NCI-H128 (cell line): ENCODE results near the gene PRPF19.

Experiments
- DNase-seq: peaks from one replicate; lab custom pipeline; 2025; ENCODE audit not compliant: unreplicated experiment; lab: John Stamatoyannopoulos, UW

PRPF19 gene

DNA sequence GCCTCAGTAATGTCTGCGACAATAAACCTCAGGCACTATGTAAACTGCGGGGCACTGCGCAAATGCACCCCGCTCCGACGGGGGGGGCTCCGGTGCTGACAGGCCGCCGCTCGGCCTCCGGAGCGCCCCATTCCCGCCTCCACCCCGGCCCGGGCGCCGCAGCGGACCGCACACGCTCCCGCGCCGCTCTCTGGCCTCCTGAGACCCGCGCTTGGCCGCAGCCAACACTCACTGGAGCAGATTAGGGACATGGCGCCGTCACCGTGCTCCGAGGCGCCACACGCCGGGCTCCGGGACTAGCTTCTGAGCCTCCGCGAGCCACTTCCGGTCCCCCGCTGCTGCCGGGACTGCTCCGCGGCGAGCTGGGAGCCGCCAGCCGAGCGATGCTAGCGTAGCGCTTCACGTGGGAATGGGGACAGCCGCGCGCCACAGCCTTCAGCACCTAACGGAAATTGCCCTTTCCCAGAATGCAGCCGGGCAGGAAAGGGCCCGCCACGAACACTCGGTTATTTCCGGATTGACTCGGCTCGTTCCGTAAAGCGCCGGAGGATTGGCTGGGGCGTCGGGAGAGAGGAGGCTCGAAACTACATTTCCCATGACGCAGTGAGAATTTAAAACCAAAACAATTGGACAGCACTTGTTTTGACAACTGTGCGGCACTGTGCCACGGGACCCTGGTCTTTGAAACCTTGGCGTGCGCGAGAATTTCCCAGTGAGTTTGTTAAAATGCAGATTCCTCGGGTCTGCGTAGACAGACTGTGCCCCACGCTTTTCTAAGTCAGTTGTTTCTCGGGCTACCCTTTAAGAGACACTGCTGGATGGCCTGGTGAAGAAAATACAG is at the start of gene PRPF19:
Gene PRPF19 (minus strand): TSS at position 454 of the 841 bp plus-strand sequence. CDS start 203 bp downstream, at position 251.
- DNase-seq = peak; percentile 98

GRCh38 chr11:60955571-60955970 is 49.2 kb upstream of the PRPF19 start:
- peak; percentile 82 for DNase-seq

DNA sequence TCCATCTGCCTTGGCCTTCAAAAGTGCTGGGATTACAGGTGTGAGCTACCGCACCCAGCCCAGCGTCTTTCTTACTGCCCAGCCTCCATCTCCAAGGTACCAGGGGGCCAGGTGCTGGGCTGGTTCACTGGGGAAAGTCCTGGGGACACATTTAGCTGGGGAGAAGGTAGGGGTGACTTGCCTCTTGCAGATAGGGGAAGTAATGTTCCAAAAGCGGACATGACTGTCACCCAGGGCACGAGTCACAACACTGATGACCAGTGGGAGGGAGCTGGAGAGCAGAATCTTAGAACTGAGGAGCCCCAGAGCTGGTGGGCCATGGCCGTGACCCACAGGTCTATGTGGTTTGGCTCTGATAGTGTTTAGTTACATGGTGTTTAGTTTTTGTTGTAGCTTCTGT is 48.0 kb upstream of the PRPF19 start:
- DNase-seq = no peak

DNA sequence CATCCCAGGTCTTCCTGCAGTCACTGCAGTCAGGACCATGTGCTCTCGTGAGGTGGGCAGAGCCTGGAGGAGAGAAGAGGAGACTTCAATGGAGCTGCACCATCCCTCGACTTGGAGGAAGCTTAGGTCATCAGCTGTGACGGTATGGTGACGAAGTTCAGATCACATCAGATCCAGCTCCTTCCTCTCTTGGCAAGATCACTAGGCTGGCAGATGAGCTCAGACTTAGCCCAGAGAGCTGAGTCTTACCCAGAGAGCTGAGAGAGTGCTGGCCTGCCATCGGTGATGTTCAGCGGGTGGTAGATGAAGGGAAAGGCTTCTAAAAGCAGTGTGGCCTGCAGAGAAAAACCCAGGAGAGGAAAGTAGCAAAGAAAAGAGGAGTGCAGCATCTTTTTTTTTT is 47.4 kb upstream of the PRPF19 start:
- DNase-seq = no peak

GRCh38 chr11:60952742-60953170 is 46.4 kb upstream of the PRPF19 start:
- DNase-seq = no peak

DNA sequence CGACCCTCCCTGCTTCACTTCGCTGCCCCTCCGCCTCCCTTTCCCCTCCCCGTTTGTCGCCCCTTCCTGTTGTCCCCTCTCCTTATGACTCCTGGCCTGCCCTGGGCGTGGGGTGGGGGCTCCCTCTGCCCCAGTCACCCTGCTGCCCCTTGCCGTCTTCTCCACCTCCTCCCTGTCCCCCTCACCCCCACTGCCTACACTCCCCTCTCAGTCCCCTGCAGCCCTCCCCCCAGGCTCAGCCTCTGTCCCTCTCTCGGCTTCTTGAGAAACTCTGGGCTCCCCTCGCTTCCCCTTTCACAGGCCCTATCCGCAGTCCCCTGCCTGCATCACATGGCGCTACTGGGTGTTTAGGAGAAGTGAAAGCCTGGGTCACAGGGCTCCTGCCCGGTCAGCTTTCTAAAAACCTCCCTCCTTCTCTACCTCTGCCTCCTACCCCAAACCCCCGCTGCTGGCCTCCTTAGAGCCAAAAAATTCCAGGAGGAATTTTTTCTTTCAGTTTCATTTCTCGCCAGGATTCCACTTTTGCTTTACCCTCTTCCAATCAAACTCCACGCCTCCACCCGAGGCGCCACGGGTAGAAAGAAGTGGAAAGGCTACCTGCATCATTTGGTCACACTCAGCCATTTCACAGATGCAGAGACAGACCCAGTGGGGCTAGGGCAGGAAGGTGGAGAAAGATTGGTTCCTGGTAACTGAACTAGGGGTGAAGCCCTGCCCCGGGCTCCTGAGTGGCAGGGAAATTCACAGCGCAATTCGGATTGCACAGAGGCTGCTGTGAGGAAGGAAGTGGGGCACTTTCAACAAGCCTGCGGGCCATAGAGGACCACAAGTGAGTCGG is 45.7 kb upstream of the PRPF19 start, which contains the start of gene SLC15A3:
Gene SLC15A3 (minus strand): TSS at position 273 of the 838 bp plus-strand sequence. CDS start 625 bp downstream, outside the sequence.
- no peak for DNase-seq

DNA sequence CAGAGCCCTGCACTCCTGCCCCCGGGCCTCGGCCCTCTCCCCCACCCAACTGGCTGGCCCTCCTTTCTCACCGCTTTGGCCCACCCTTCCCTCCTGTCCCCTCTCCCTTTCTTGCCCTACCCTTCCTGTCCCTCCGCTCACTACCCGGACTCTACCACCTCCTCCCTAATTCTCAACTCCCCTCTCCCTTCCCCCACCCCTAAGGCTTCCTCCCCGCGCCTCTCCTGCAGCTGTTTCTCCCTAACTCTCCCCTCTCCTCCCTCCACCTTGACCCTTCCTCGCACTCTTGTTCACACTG is 45.2 kb upstream of the PRPF19 start:
- no peak for DNase-seq

- DNase-seq = no peak
These were observed 44.7 kb upstream of the PRPF19 start for GRCh38 chr11:60950933-60951605.

GRCh38 chr11:60950024-60950423 is 43.6 kb upstream of the PRPF19 start:
- no peak for DNase-seq

GRCh38 chr11:60948250-60948649 is 41.9 kb upstream of the PRPF19 start:
- no peak for DNase-seq

DNA sequence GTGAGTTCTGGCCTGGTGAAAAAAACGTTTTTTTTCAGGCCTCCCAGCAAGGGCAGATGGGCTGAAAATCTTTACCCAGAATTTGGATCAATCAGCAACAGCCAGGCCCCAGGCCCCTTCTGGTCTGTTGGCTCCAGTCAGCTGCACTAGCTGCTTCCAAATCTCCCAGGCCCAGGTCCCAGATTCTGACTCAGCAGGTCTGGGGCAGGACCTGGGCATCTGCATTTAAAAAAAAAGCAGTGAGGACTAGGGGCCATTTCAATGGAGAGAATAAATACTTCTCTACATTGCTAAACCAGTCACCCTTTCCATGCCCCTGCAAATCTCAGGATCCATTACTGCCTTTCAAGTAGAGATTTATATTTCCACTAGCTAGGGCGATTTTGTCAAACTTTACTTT is 41.3 kb upstream of the PRPF19 start:
- no peak for DNase-seq

- no peak for DNase-seq
These were observed 40.3 kb upstream of the PRPF19 start for GRCh38 chr11:60946601-60947264.

DNA sequence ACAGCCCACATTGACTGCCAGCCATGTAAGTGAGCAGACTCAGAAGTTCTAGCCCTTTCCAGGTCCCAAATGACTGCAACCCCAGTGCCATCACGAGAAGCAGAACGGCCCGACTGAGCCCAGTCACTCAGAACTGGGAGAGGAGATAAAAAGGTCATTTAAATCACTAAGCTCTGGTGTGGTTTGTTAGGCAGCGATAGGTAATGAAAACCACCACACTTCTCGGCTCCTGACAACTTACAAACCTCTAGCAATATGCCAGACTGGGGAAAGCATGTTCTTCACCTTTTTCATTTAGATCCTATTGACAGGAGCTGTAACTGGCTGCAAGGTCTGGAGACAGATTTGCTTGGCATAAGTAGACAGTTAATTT is 38.9 kb upstream of the PRPF19 start:
- no peak for DNase-seq

DNA sequence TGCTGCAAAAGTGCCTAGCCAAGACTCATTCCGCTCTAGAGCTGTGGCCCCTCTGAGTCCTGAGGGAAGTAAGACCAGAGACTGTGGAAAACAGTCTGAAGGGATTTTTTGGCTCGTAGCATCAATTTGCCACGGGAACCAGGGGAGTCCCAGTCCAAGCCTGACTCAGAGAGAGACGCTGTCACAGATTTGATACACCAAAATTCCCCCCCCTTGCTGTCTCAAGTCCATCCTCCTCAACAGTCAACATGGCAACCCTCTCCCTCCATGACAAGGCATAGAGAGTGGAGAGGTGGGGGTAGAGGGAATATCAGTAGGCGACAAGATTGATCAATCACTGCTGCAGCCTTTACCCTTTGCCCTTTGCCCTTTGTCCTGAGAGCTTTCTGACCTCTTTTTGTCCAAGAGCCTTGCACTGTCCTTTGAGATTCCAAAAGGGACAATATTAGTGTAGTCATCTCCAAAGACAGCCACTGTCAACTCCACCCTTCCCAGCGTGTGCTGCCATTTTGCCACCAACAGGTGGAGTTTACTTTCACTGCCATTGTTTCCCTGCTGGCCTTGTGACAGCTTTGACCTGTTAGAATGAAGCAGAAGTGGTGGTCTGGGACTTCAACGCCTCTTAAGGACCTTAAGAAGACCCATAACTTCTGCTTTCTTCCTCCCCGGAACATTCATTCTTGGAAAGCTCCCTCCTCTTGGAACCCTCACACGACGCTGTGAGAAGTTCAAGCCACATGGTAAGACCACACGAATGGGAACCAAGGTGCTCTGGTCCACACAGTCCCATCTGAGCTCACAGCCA is 38.3 kb upstream of the PRPF19 start:
- no peak for DNase-seq

GRCh38 chr11:60942970-60943565 is 36.7 kb upstream of the PRPF19 start:
- DNase-seq = peak; percentile 30

DNA sequence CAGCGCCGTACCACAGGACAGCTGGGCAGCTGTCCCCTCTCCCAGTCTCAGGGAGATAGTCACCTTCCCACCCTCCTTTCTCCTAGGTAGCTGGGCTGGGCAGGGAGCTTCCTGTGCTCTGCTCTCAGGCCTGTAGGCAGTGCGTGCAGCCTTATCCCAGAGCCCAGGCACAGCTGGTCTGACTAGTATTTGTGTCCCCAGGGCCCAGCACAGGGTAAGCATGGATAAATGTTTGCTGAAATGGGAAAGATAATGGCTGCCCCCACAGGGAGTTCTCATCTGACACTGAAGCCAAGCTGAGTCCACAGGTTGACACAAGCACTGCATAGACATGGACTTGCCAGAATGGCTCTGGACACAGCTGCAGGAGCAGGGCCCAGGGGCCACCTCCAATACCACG is 35.8 kb upstream of the PRPF19 start:
- no peak for DNase-seq

DNA sequence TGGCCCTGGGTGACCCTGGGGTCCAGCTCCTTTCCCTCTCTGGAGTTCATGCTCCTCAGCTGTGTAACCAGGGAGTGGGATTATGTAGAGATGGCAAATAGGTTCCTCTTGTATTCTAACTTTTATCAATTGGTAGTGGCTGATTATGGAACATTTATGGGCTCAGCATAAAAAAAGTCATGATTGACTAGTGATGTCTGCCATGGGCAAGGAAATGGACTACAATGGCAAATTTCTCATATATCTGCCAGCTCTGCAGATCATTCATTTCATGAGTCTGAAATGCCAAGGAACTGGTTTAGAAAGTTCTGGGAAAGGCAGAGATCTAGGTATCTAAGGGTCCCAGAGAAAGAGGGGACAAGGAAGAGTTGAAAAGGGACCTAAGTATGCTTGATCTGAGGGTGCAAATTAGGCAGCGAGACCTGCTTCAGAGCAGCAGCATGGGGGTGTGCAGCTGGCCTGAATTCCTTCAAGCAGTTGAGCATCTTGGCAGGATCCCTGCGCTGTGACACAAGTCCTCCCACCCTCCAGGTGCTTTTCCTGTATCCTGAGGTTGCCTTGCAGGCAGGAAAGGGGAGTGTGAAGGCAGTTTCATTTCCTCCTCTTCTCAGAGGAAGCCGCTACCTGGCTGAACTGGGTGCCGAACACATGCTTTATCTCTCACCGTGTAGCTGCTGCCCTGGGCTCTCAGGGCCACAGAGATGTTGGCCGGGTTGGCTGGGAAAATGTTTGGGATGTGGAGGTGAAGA is 35.2 kb upstream of the PRPF19 start:
- DNase-seq = no peak

- no peak for DNase-seq
These were observed 33.5 kb upstream of the PRPF19 start for GRCh38 chr11:60939855-60940254.

DNA sequence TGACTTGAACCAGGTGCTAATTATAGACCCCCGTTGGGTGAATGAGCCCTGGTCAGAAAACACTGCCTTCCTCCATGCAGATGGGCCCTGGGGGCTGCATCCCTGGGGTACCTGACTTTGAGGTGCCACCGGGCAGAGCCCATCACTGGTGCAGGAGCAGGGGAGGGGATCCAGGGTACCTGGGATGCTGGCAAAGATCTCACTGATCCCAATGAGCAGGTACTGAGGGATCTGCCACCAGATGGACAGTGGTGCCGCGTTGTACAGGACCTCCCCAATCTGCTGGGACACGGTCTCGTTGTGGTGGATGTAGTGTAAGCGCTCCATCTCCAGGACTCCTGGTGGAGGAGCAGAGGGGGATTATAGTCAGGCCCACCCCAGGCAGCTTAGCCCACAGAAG is 32.9 kb upstream of the PRPF19 start:
- no peak for DNase-seq
